Sigmoid colon (tissue), 7 donors: ENCODE results near the gene GYPC. TPM values are rescaled to one million over a fixed set of nuclear protein-coding genes. Genes with fewer than 3 reads are reported as not detected.

Experiments
- DNase-seq: peaks from one replicate; pipeline ENCODE4 v3.0.0-alpha.2; 2019
- H3K27ac ChIP-seq, 4 donors: fragments of 200-600 bp; sonication (generic); one replicate each; pipeline ENCODE4 v1.5.1; 2016 to 2019; ENCODE audit warnings: mild to moderate bottlenecking in 1 of 4
- H3K27me3 ChIP-seq, 3 donors: fragments of 200-600 bp; sonication (generic); one replicate each; pipeline ENCODE4 v1.5.1; 2019; ENCODE audit warnings: mild to moderate bottlenecking in 1 of 3
- H3K36me3 ChIP-seq, 4 donors: fragments of 200-600 bp; sonication (generic); one replicate each; pipeline ENCODE4 v1.5.1; 2016 to 2019
- H3K4me1 ChIP-seq, 4 donors: fragments of 200-600 bp; sonication (generic); one replicate each; pipeline ENCODE4 v1.5.1; 2017 to 2019
- H3K4me3 ChIP-seq, 4 donors: fragments of 200-600 bp; sonication (generic); one replicate each; pipeline ENCODE4 v1.5.1; 2017 to 2019; ENCODE audit warnings: mild to moderate bottlenecking in 2 of 4, moderate library complexity in 1 of 4
- H3K9me3 ChIP-seq, 4 donors: fragments of 200-600 bp in 3 of 4; sonication (generic) in 3 of 4; one replicate each; pipeline versions ENCODE4 v1.5.1 to v1.6.1; 2013 to 2019
- EP300 ChIP-seq, 4 donors: sonication (generic); formaldehyde crosslinking; IDR thresholded peaks; one replicate each; pipeline ENCODE4 v1.6.1; 2017; ENCODE audit warnings: antibody characterized with exemption in 4 of 4
- POLR2A ChIP-seq, 2 donors: fragments of 450-650 bp; IDR thresholded peaks; one replicate each; pipeline ENCODE4 v1.6.1; 2016; ENCODE audit warnings: antibody characterized with exemption in 2 of 2, mild to moderate bottlenecking in 2 of 2, moderate library complexity in 2 of 2
- POLR2AphosphoS5 ChIP-seq, 4 donors: sonication (generic); formaldehyde crosslinking; IDR thresholded peaks; one replicate each; pipeline ENCODE4 v1.6.1; 2017; ENCODE audit warnings: antibody characterized with exemption in 4 of 4
- WGBS, 2 donors: extraction: QIAGEN DNeasy Blood & Tissue Kit; methylation state at CpG; one replicate each; pipeline ENCODE4 v1.1.7; 2013; 5-methylcytosine and 5-hydroxymethylcytosine counted together
- intact Hi-C: fragments of 100-400 bp; cut with DNase I; formaldehyde crosslinking; loops from one replicate; pipeline ENCODE4 v1.15.1; 2023
- polyA plus RNA-seq, 3 donors: library from polyadenylated mRNA; stranded (reverse); fragments of 200-250 nt; gene quantifications; one replicate each; pipeline ENCODE4 v1.2.3, GENCODE V29; 2013
- total RNA-seq, 4 donors: library from RNA; depleted of rRNA; stranded (reverse); fragments of >200 nt; gene quantifications; one replicate each; pipeline ENCODE4 v1.1.0, GENCODE V29; 2016
- TF ChIP-seq, protein P1 (sequence below), 4 experiments: fragments of 450-650 bp in 3 of 4; fragments of 200-600 bp in 1 of 4; IDR thresholded peaks; one replicate each; pipeline ENCODE4 v1.5.1; 2016 to 2019; ENCODE audit warnings: antibody characterized with exemption in 4 of 4, mild to moderate bottlenecking in 3 of 4, moderate library complexity in 2 of 4
- donor health status: healthy with polysubstance abuse.
- donor health status: Bipolar disorder and iron deficiency.
- donor health status: healthy.

Gene GYPC
- total and polyA plus RNA-seq, 7 donors: 18.0 to 123 (median 93.7) TPM

DNA sequence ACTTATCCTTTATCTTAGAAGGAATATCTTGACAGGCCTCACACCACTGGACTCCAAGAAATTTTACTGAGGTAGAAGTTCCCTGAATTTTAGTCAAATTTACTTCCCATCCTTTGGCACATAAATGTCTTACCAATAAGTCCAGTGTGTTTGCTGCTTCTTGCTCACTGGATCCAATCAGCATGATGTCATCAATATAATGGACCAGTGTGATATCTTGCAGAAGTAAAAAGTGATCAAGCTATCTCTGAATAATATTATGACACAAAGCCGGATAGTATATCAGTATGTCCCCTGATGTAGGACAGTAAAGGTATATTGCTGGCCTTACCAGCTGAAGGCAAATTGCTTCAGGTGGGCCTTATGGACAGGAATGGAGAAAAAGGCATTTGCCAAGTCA lies 6.9 kb upstream of the GYPC start:
- Histone ChIP-seq H3K4me1 (no peaks in the 10 kb centered on the region), H3K4me3 (no peak overlapping the region), H3K36me3 (no peaks in the 10 kb centered on the region), H3K27me3 (no peaks in the 10 kb centered on the region), H3K27ac (no peak overlapping the region), H3K9me3 (no peaks in the 10 kb centered on the region)
- TF ChIP-seq POLR2A (IDR thresholded peaks at IDR 0.05) (no peak), POLR2AphosphoS5 (IDR thresholded peaks at IDR 0.05) (no peak), EP300 (IDR thresholded peaks at IDR 0.05) (no peak)
- TF ChIP-seq, protein P1, sequence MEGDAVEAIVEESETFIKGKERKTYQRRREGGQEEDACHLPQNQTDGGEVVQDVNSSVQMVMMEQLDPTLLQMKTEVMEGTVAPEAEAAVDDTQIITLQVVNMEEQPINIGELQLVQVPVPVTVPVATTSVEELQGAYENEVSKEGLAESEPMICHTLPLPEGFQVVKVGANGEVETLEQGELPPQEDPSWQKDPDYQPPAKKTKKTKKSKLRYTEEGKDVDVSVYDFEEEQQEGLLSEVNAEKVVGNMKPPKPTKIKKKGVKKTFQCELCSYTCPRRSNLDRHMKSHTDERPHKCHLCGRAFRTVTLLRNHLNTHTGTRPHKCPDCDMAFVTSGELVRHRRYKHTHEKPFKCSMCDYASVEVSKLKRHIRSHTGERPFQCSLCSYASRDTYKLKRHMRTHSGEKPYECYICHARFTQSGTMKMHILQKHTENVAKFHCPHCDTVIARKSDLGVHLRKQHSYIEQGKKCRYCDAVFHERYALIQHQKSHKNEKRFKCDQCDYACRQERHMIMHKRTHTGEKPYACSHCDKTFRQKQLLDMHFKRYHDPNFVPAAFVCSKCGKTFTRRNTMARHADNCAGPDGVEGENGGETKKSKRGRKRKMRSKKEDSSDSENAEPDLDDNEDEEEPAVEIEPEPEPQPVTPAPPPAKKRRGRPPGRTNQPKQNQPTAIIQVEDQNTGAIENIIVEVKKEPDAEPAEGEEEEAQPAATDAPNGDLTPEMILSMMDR (IDR thresholded peaks at IDR 0.05): no peak
- intact Hi-C loops: no loop called here
- WGBS, 2 donors: 99% methylated on average over 1 of the region's 1 CpG
- DNase-seq: no peak

DNA sequence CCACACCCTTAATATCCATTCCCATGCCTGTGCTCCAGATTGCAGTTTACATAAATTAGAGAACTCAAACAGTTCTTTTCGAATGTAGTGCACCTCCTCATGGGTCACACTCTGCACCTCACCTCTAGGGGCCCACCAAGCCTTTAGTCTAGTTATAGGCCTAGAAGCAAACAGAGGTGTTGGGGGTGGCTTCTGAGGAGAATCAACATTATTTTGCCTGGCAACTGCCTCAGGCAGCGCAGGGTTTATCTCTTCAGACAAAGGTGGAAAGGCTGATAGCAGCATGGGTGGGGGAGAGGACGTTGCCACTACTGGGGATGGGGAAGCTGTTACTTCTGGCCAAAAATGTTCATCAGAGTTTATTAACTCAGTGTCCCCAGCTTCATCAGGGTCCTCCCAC lies 5.0 kb upstream of the GYPC start:
- Histone ChIP-seq H3K9me3 (no peaks in the 10 kb centered on the region), H3K27ac (no peak overlapping the region), H3K36me3 (no peaks in the 10 kb centered on the region), H3K27me3 (no peaks in the 10 kb centered on the region), H3K4me3 (no peak overlapping the region), H3K4me1 (peaks cover 0 to 11% (median 9%) of the 10 kb centered on the region in 4 donors)
- 57 to 71% methylated on average over 3 of the region's 3 CpGs for WGBS, 2 donors
- no peak for DNase-seq
- TF ChIP-seq POLR2A (IDR thresholded peaks at IDR 0.05) (no peak), EP300 (IDR thresholded peaks at IDR 0.05) (no peak), POLR2AphosphoS5 (IDR thresholded peaks at IDR 0.05) (no peak)
- TF ChIP-seq, protein P1 (IDR thresholded peaks at IDR 0.05): no peak
- intact Hi-C loops: loop anchor here (10.0 kb wide), 2 partner anchors 54 to 734 kb away; partner anchors contain the start of gene MAP3K2

DNA sequence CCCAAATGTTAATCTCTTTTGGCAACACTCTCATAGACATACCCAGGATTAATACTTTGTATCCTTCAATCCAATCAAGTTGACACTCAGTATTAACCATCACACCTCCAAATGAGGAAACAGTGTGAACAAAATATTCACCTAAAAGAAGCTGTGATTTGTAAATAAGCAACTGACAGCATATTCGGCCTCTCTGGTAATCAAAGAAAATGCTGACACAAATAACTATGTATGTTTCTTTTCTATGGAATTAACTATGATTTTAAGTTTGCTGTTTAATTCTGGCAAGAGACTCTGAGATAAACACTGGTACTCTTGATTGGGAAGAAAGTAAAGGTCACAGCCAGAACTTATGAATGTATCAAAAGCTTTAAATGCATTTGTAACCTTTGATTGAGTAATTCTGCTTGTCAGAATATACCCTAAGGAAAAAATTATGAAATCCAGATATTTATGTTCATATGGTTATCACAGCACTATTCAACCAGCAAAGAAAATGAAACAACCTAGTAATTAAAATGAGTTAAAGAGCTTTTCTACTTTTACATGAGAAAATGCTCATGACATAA lies 3.6 kb upstream of the GYPC start:
- TF ChIP-seq, protein P1 (IDR thresholded peaks at IDR 0.05): no peak
- TF ChIP-seq EP300 (IDR thresholded peaks at IDR 0.05): no peak
- no peak for TF ChIP-seq POLR2AphosphoS5 (IDR thresholded peaks at IDR 0.05)
- no peak for TF ChIP-seq POLR2A (IDR thresholded peaks at IDR 0.05)

DNA sequence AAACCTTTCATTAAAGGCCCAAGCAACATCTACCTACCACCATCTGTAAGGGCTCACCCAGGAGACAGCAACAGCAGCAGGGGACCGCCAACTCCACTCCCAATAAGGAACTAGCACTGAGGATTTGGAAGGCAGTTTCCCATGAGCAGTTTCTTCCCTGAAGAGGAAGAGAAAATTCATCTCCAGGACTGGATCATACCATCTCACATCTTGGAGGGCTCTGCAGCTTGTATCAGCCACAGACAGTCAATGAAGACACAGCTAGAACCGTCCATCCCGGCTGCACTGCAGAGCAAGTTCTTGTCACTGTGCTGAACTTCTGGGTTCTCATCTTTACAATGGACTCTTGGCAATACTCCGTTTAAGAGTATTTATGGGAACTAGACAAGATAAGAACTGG lies 2.8 kb upstream of the GYPC start:
- 81 to 89% methylated on average over 4 of the region's 4 CpGs for WGBS, 2 donors
- DNase-seq: no peak
- H3K27ac ChIP-seq: no peak overlapping the region
- intact Hi-C loops: loop anchor here (10.0 kb wide), 2 partner anchors 52 to 732 kb away; partner anchors contain the start of gene MAP3K2
- TF ChIP-seq POLR2AphosphoS5 (IDR thresholded peaks at IDR 0.05): no peak
- no peak for TF ChIP-seq POLR2A (IDR thresholded peaks at IDR 0.05)
- TF ChIP-seq EP300 (IDR thresholded peaks at IDR 0.05): no peak
- TF ChIP-seq, protein P1 (IDR thresholded peaks at IDR 0.05): no peak
- H3K36me3 ChIP-seq: no peaks in the 10 kb centered on the region
- H3K9me3 ChIP-seq: no peaks in the 10 kb centered on the region
- H3K27me3 ChIP-seq: no peaks in the 10 kb centered on the region
- H3K4me3 ChIP-seq: no peak overlapping the region
- H3K4me1 ChIP-seq: peaks cover 0 to 26% (median 22%) of the 10 kb centered on the region in 4 donors

More for the DNA sequence above, 3.6 kb upstream of the GYPC start:
- Histone ChIP-seq H3K27me3 (no peaks in the 10 kb centered on the region), H3K4me3 (no peak overlapping the region), H3K36me3 (no peaks in the 10 kb centered on the region), H3K27ac (no peak overlapping the region), H3K4me1 (peaks cover 0 to 19% (median 15%) of the 10 kb centered on the region in 4 donors), H3K9me3 (no peaks in the 10 kb centered on the region)
- WGBS, 2 donors: 73 to 88% methylated on average over 1 of the region's 1 CpG
- no peak for DNase-seq
- intact Hi-C loops: loop anchor here (10.0 kb wide), 2 partner anchors 52 to 732 kb away; partner anchors contain the start of gene MAP3K2
